Effector CD4-positive, alpha-beta T cell (primary cell): ENCODE data around the gene HUNK. TPM values are rescaled to one million over a fixed set of nuclear protein-coding genes. Genes with fewer than 3 reads are reported as not detected.
"Not testable (repeated sequence)": the region's sequence is repeated elsewhere in the genome, so short reads cannot be mapped to it uniquely, and the experiment has no call there.

Experiments used
- DNase-seq: peaks from one replicate; pipeline ENCODE4 v3.0.0-alpha.2; 2020
- total RNA-seq: gene quantifications from one replicate; lab custom pipeline; 2026; lab: John Stamatoyannopoulos, UW

Gene HUNK
- total RNA-seq: not detected

DNA sequence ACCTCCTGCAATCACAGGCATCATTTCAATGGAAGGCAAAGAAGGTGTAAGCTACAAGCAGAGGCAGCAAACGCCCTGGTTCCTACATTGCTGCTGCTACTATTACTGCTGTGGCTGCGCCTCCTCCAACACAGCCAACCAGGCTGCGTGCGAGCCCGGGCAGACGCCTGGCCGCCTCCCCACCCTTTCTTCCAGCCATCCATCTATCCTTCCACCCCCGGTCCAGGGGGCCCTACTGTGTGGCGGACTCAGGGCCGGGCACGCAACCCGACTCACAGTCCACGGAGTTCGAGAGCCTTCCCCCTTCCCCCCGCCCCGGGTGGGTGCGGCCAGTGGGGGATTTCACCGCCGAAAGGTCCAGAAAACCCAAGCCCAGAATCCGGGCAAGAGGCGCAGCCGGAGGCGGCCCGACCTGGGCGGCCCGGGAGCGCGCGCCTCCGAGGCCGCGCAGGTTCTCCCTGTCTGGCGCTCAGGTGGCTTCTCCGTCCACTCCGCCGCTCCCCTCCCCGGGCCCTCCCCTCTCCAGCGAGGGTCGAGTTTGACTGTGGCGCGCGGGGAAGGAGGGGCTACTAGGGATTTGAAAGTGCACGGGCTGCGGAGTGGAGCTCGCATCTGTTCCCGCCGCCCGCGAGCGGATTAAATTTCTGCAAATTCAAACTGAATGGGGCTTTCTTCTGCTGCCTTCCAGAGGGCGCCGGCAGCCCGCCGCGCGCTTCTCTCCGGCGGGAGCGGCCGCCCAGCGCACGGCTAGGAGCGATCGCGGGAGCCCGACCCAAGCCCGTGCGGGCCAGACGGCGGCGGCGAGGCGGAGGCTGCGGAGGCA lies at the start of gene HUNK:
HUNK (plus strand) TSS at position 569 of the 823 bp plus-strand sequence. CDS start 655 bp downstream, outside the sequence.
- DNase-seq: no peak

DNA sequence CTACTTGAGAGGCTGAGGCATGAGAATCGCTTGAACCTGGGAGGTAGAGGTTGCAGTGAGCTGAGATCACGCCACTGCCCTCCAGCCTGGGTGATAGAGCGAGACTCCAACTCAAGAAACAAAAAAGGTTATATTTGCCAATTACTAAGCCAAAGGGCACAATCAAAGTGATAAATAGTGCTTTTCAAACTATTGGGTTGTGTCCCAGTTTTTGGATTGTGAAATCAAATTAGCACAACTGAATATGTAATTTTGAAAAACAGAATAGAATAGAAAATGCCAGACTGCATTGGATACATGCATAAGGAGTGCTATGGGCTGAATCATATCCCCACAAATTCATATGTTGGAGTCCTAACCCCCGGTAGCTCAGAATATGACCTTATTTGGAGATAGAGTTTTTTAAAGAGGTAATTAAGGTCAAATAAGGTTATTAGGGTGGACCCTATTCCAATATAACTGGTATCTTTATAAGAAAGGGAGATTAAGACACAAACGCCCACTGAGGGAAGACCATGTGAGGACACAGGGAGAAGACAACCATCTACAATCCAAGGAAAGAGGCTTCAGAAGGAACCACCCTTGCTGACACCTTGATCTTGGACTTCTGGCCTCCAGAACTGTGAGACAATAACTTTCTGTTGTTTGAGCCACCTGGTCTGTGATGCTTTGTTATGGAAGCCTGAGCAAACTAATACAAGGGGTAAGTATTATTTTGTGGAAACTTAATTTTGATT lies 42.9 kb upstream of the HUNK start:
- no peak for DNase-seq

DNA sequence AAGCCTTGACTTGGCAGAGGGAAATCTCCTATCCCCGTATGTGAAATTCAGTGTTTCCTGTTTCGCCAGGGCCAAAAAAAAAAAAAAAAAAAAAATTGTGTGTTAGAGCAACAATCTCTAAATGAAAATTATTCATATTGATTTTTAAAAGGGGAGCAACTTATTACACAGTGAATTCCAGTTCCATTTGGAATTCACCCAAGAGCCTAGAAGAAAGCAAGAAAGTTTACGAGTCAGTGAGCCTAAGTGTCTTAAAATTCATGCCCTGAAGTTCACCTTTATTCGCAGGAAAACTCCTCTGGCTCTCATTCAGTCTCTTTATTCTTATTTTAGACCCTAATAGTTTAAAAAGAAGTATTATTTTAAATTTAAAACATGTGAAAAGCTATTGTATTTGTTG lies 42.1 kb upstream of the HUNK start:
- DNase-seq: no peak

DNA sequence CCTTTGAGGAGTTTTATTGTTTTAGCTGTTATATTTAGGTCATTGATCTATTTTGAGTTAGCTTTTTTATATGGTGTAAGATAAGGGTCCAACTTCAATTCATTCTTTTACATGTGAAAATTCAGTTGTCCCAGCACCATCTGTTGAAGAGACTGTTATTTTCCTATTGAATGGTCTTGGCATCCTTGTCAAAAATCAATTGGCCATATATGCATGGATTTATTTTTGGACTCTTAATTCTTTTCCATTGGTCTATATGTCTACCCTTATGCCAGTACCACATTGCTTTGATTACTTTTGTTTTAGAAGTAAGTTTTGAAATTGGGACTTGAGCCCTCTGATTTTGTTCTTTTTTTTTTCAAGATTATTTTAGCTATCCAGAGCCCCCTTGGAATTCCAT lies 35.8 kb upstream of the HUNK start:
- DNase-seq: no peak

DNA sequence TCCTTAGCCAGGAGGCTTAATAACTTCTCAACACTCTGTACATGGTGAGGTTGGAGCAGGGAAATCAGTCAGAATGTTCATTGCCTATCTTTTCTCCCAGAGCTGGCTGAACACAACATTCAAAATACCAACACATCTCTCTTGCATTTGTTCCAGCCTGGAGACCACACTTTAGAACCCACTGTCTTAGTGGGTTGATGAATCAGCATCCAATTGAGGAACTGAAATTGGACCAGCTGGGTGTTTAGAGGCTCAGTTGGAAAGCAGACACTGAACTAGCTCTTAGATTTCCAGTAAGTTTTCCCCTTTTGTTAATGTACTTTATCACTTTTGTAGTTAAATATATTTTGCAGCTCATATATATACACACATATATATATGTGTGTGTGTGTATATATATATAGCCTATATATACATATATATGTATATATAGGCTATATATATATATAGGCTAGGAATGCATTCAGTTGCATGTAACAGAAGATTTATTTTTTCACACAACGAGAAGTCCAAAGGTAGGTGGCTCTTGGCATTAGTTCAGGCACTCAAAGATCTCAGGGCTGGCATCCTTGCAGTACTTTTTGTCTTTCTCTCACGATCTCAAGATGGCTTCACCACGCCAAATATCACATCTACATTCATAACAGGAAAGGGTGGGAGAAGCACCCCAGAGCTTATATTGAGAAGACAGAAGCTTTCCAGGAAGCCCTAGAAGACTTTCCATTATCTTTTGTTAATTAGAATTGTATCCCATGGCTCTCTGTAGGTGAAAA lies 35.0 kb upstream of the HUNK start:
- no peak for DNase-seq

DNA sequence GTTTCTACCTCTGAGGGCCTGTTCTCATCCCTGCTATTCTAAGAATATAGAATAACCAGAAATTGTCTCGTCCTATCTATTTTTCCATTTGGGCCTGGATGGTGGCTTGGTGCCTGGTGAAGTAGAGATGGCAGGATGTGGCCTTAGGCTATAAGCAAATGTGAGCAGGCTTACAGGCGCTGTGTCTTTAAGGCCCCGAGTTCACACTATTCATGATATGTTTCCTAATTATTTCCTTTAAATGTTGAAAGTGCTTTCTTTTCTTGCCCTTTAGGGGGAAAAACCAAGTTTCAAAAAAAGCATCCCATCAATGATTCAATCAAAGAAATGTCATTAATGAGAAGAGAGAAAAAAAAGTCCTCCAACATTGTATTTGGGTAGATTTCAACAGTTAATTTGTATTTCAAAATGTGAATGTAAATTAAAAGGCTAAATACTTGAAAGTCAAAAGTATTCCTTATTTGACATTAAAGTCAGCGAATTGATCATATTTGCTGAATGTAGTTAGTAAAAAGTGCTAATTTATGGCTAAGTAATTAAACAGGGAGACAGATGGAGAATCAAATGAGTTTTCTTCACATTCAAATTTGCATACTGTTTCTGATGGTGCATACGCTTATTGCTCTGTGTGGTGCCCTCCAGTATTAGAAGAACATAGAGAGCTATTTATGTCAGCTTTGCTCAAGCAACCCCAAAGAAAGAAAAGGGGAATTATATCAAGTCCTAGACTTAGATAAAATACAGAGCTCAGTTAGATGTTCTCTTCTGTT lies 34.0 kb upstream of the HUNK start:
- DNase-seq: no peak

DNA sequence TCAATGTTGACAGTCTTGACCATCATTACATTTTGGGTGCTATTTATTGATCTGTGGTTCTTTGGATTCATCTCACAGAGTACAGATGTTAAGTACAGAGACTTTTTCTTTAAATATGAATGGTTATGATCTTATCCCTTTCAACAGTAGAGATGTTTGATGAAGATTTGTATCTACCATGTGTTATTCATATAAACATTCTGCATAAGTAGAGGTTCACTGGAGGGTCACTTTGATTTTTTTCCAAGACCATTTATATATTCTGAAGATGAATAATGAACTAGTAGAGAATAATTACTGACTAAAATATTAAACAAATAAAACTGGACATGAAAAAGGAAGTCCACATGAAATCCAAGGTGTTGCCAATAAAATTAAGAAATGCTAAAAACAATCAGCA lies 28.6 kb upstream of the HUNK start:
- no peak for DNase-seq

DNA sequence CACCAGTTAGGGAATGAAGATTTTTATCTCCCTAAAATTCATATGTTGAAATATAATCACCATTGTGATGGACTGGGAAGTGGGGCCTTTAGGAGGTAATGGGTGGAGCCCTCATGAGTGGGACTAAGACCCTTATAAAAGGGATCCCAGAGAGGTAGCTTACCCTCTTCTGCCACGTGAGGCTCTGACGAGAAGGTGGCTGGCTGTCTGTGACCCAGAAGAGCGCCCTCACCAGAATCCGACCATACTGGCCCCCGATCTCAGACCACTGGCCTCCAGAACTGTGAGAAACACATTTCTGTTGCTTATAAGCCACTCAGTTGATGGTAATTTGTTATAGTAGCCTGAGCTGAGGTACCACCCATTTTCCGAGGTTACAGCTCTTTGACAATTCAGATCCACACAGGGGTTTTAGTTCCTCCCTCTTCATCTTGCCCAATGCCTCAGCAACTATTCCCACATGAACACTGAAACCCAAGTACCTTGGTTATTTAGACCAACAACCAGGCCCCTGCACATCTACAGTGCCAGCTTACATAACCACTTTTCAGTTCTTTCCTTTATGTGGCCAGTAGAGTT lies 27.6 kb upstream of the HUNK start:
- DNase-seq: no peak

DNA sequence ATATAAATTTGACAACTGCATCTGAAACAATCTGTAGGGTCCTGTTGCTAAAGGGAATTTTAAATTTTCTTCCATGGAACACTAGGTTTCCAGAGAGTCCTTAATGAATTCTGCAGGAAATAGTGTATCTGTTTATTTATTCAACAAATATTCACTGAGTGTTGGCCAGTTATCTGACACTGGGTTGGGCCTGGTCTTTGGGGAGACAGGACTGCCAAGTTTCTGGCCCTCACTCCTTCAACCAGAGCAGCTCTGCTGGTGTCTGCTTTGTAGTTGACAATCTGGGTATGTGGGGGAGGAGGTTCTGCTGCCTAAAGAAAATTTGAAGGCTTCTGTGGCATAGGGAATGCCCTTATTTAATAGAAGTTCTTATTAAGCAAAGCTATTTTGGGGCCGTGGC lies 26.1 kb upstream of the HUNK start:
- no peak for DNase-seq

DNA sequence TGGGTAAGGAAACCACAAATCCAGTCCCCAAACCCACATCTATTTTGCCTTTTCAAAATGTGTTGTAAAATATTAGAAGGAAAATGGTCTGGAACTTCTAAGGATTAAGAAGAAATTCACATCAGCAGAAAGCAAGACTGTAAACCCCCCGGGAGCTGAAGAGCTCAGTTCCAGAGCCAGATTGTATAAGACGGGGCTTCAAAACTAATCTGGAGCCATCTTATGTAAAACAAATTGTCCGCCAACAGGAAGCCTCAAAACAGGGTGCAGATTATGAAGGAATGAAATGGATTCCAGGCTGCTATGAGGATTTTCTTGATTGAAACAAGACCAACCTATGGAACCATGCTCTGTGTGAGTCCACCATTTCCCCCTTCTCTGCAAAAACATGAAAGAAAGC lies 25.1 kb upstream of the HUNK start:
- DNase-seq: no peak

DNA sequence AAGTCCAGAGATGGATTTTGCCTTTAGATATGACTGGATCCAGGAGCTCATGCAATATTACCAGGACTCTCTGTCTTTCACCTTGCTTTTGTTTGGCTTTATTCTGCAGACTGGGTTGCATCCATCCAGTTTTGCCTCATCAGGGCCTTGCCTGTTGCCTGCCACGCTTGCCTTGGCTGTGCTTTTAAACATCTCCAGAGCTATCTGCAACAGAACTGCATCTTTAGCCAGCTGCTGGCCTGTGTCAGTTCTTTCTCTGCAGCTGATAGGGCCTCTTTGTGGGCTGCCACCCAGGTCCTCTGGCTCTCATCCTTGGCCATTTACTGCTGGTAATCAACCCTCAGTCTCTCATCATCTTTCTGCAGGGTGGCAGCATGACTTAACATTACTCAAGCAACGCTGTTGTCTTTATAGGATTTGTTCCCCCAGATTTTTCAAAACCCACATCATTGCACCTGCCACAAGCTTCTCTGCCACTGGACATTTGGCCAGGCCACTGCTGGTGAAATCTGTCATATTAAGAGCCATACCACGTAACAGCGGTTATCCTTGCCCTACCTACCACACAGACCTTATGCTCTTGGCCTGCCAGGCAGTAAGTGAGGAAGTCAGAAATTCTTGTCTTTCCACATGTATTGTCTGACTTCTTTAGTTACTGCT lies 24.4 kb upstream of the HUNK start:
- DNase-seq: no peak

DNA sequence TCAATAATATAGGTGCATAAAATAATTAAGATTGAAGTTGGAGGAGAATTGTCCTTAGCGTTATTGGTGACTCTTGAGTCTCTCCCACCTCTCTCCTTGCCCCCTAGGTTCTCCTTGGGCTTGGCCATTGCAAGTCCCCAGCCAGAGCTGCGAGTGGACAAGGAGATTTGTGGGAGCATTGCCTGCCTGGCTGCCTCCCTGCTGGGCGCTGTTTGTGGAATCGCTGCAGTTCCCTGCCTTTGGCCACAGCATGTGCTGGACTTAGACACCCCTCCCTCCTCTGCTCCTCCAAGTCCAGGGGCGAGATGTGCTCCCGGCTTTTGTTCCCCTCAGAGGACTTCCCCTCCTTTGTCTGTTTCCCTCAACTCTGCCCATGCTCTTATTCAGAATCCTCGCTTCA lies 21.9 kb upstream of the HUNK start:
- no peak for DNase-seq

DNA sequence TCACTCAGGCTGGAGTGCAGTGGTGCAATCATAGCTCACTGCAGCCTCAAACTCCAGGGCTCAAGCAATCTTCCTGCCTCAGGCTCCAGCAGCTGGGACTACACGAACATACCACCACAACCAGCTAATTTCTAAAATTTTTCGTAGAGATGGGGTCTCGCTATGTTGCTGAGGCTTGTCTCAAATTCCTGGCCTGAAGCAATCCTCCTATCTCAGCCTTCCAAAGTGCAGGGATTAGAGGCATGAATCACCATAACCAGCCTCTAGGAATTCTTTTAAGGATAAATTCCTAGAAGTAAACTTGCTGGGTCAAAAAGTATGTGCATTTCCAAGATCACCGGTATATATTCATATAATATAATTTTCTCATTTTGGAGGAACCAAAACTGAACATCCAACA lies 17.6 kb upstream of the HUNK start:
- no peak for DNase-seq

DNA sequence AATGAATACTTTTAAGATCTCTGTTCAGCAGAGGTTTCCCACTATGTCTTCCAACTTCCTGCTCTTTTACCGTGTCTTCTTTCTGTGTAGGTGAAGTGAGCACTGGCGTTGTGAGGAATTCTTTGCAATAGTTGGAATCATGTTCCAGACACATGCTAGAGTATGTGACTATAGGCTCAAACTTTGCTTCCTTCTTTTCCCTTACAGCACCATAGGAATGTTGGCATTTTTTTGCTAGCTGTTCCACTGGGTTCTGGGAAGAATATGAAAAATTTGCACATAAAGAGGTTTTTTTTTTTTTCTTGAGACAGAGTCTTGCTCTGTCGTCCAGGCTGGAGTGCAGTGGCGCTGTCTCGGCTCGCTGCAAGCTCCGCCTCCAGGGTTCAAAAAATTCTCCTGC lies 15.7 kb upstream of the HUNK start:
- DNase-seq: no peak

DNA sequence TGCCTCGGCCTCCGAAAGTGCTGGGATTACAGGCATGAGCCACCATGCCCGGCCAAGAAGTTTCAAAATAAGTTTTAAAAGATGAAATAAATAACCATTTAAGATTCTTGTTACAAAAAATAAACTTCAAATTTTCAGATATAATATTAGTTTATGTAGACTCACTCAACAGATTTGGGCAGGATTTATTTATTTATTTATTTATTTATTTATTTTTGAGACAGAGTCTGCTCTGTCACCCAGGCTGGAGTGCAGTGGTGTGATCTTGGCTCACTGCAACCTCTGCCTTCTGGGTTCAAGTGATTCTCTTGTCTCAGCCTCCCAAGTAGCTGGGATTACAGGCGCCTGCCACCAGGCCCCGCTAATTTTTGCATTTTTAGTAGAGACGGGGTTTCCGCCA lies 15.2 kb upstream of the HUNK start:
- not testable (repeated sequence) for DNase-seq

DNA sequence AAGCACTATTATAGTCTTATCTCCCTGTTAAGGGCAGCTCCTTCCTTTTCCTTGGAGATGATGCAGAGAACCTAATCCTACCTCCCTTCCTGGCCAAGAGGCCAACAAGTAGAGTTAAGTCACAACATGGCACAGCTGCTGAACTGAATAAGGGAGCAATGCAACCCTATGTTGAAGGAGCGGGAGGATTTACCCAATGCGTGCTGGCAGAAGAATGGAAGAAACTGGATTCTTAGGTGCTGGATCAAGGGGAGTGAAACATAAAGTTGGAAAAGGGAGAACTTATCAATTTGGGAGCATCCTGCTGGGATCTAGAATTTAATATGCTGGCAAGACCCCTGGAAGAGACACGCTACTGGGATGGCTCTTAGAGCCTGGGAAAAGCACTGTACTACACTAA lies 12.0 kb upstream of the HUNK start:
- no peak for DNase-seq

DNA sequence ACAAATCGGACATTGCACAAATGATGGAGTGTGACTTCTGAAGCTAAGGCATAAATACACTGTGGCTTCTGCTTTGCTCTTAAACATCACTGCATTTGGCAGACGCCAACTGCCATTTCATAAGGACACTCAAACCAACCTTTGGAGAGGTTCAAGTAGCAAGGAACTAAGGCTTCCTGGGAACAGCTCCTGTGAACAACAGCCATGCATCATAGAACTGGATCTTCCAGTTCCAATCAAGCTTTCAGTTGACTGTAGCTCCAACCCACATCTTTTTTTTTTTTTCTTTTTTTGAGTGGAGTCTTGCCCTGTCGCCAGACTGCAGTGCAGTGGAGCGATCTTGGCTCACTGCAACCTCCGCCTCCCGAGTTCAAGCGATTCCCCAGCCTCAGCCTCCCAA lies 10.7 kb upstream of the HUNK start:
- DNase-seq: no peak

DNA sequence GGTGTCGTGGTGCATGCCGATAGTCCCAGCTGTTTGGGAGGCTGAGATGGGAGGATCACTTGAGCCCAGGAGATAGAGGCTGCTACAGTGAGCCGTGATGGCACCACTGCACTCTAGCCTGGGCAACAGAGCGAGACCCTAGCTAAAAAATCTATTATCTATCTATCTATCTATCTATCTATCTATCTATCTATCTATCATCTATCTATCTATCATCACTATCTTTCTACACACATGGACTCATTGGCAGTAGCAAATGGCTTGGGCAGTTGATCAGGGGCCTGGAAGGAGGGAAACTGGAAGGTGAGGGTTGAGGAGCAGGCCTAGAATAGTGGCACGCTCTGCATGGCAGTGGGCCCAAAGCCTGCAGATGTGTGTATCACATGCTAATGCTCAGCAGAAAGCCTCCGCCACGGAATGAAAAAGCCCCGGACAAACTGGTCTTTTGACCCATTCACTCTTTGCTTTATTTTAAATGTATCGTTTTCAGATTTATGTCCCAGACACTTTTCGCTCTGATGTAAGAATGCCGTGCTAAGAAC lies 7.3 kb upstream of the HUNK start:
- DNase-seq: no peak

DNA sequence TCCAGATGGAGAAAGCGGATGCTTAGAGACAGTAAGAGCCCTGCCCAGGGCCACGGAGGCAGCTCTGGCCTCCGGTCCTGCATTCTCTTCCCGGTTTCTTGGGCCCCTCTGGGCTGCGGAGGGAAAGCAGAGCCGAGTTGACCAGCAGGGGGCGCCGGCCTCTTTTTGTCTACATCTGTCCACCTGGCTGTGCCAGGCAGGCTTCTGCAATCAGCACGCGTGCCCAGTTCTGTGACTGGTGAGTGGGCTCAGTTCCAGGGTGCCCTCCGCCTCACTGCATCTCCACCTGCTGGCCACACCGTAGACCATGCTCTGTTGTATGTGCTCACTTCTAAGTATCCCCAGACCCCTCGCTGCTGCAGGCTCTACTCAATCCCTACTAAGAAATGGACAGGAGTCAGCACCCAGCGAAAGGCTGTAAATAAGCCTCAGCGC lies 6.7 kb upstream of the HUNK start:
- peak; percentile 41 for DNase-seq

DNA sequence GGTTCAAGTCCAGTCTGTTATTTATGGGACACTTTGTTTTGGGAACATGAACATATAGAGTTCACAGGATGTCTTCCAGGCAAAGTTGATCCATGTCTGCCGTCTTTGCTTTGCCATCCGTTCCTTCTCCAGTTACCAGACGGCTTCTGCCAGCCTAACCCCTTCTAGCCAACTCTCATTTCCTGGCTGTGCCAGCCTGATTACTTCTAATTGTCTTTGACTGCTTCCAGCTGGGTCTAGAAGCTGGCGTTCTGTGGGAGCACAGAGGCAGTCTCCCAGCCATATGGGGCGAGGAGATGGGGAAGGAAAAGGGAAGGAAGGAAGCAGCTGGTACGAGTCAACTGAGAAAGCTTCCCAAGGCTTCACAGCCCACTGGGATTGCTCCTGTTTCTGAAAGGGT lies 3.1 kb upstream of the HUNK start:
- no peak for DNase-seq

DNA sequence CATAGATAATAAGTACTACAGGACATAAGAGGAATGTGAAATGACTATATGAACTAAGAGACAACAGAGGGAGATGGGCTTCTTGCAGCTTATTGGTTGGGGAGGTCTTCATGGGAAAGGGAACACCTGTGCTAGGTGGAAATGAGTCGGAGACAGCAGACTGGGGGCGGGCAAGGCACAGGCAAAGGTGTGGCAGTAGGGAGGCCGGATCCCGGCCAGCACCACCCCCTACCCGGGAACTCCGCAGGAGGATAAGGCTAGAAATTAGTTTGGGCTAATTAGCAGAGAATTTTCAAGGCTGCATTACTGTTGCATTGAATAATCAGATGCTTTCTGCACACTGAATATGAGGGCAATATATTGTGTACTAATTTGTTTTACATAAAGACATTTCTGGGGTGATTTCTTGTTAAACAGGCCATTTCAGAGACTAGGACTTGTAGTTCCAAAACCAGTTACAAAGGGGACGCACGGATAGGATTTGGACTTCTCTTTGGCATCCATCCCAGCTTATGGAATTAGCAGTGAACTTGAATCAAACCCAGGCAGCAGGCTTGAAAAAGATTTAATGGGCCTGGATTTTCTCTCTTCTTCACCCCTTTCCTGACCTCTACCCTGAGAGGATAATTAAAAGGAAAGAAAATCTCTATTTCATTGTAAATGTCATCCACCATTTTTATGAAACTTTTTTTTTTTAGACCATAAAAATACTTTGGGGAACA lies 2.2 kb upstream of the HUNK start:
- DNase-seq: no peak
